HuH-7.5 (cell line): ENCODE results near the gene FCN2.

ENCODE experiments used
- DNase-seq: peaks from one replicate; pipeline ENCODE4 v3.0.0; 2011; ENCODE audit warnings: low spot score

Gene FCN2

DNA sequence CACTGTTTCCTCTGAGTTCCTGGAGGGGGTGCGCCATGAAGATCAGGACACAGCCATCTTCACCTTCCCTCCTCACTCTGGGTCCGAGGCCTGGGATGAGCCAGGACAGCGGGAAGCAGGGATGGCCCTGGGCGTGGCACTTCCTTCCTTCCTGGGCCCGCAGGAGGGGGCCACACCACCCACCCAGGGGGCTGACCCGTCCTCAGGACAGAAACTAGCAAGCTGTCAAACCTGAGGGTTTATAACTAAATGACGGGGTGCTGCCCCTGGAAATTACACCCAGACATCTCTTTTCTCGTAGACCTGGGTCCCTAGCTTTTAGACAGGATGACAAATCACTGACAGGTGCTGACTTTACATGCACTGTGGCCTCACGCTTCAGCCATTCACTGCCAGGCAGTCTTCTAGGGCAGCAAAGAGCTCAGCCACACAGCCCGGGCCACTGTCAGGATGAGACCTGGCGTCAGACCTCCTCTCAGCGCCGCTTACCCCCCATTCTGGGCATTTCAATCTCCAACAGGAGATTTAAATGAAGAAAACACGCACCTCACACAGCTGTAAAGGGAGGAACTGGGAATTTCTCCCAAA, 8.1 kb downstream of the FCN2 start:
- no peak for DNase-seq

DNA sequence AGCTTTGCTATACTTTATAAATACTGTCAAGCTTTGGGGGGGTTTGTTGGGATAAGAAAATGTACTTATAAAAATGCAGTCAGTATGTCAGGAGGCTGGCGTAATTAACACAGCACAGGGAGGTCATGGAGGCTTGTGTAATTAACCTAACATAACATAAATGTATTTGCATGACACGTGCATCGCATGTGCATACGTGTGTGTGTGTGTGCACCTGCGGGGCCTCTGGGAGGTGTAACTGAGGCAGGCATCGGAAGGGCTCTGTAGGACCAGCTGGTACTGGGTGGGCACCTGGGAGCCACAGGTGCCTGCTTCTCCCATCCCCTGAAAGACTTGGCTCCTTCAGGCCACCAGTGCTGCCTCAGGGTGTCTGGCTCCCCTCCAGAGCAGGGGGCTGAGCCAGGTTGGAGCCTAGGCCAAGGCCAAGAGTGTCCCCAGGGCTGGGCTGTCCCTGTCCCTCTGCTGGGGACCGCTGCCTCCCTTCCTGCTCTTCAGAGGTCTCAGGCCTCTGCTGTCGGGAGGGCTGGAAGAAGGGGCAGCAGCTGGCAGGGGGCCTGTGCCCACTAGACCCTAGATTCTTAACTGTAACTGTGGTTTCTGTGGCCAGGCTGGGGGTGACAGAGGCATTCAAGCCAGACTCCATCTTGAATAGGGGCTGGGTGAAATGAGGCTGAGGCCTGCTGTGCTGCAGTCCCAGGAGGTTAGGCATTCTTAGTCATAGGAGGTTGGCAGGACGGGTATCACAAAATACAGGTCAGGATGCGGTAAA, 9.0 kb downstream of the FCN2 start:
- no peak for DNase-seq

DNA sequence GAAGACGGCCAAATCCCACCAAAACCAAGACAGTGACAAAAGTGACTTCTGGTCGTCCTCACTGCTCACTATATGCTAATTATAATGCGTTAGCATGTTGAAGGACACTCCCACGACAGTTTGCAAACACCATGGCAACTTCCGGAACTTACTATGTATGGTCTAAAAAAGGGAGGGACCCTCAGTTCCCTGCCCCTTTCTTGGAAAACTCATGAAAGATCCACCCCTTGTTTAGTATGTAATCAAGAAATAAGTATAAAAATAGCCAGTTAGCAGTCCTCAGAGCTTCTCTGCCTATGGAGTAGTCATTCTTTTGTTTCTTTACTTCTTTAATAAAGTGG, 9.5 kb downstream of the FCN2 start:
- DNase-seq = no peak

DNA sequence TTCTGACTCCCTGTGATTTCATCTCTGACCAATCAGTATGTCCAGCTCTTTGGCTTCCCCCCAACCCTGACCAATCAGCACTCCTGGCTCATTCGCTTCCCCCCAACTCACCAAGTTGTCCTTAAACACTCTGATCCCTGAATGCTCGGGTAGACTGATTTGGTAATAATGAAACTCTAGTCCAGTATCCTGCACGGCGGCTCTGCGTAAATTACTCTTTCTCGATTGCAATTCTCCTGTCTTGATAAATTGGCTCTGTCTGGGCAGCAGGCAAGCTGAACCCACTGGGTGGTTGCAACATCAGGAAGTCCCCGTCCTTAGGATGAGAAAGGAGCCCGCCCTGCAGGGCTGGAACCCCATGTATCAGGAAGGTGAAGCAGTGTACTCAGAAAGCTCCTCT, 10.4 kb downstream of the FCN2 start:
- no peak for DNase-seq

DNA sequence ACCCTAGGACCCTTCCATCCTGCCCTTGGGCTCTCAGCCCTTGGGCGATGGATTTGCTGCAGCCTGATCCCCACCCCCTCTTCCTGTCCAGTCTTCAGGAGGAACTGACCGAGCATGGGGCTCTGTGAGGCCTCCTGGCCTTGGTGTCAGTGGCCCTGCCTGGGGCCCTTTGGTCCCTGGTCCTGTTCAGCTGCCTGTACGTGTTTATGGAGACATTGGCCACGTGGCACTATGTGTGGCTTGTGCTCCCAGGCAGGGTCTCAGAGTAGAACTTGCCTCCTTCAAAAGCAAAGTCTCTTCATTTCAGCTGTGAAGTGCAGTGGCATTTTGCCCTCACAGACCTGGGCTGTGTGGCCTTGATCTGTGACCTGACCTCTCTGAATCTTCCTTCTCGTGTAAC, 11.1 kb downstream of the FCN2 start:
- DNase-seq = no peak

DNA sequence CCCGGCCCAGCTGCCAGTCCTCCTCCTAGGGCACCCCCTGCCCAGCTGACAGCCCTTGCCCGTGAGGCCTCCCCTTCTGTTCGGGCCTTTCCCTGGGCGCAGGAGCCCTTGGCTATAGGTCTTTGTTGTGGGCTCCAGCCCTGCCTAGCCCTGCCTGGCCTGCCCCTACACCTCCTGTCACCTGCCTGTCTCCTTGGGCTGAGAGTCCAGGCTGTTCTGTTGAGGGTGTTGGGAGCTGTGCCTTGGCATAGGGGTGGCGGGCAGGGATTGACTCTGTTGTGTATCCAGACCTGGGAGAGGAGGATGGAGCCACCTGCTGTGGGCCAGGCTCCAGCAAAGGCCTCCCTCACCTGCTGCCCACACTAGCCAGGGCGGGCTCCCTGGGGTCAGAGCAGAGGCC, 11.6 kb downstream of the FCN2 start:
- DNase-seq = no peak

DNA sequence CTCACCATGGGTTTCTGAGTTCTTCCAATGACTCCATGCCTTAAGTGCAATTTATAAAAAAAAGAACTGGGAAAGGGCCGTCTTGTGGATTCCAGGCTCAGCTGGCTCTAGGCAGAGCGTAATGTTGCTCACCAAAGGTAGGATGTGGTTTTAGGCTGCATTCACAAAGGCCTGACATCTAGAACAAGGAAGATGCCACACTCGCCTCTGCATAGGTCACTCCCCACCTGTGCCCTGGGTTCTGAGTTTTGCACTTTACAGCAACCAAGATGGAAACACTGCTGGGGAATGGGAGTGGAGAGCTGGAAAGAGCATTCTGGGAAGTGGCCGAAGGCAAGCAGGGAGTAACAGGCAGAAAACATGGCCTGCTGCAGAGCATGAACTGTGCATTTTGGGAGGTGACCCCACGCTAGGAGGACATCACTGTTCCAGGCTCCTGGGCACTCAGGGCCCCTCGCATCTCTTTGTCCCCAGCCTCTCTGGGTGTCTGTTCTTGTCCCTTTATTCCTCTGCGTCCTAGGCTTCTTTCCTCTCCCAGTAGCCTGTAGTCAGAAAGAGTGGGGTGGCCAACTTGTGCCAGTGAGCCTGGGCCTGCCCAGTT, 12.3 kb downstream of the FCN2 start:
- no peak for DNase-seq

DNA sequence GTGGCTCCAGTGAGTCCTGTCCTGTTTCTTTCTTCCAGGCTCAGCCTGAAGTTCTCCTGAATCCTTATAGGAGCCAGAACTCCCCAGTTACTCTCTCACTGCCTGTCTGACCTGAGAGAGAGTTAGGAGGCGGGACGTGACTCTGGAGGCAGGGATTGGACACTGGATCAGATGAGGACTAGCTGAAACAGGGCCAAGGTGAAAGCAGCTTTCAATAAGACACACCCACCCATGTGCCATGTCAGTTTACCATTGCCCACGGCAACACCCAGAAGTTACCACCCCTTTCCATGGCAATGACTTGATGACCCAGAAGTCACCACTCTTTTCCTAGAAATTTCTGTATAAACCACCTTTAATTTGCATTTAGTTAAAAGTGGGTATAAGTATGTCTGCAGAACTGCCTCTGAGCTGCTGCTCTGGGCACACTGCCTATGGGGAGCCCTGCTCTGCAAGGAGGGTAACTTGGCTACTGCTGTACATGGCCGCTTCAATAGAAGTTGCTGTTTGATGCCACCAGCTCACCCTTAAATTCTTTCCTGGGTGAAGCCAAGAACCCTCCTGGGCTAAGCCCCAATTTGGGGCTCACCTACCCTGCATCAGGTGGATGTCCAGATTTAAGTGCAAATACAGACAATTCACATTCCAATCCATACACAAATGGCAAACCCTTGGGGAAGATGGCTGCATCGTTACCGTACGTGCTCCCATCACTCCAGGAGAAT, 13.7 kb downstream of the FCN2 start:
- DNase-seq = no peak

DNA sequence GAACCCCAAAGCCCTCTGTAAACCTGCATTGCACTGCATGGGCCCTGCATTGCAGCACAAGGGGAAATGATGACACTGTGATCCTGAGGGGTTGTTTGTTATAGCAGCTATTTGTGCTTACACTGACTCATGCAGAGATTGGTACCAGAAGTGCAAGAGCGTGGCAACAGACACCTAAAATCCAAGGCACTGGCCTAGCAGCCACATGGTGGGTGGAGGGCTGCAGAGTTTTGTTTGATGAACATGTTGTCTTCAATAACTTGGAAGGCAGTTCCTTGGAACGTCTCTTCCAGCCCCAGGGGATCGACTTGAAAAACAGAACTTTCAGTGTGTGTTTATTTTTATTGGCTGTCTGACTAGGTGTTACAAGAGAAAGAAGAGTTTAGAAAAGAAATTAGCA, 14.5 kb downstream of the FCN2 start:
- no peak for DNase-seq

DNA sequence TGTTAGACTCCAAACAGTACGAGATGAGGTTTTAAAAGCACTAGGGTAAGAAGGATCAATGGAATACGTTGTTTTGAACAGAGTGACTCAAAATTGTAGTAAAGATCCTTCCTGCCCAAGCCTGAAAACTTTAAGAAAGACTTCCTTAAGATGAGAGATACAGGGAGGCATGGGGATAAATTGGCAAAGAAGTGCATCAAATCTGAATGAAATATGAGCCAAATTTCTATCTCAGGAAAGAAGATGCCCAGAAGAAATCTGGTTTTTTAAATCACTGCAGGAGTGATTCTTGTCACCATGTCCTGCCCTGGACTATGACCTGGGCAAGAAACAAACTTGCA, 14.9 kb downstream of the FCN2 start:
- no peak for DNase-seq

DNA sequence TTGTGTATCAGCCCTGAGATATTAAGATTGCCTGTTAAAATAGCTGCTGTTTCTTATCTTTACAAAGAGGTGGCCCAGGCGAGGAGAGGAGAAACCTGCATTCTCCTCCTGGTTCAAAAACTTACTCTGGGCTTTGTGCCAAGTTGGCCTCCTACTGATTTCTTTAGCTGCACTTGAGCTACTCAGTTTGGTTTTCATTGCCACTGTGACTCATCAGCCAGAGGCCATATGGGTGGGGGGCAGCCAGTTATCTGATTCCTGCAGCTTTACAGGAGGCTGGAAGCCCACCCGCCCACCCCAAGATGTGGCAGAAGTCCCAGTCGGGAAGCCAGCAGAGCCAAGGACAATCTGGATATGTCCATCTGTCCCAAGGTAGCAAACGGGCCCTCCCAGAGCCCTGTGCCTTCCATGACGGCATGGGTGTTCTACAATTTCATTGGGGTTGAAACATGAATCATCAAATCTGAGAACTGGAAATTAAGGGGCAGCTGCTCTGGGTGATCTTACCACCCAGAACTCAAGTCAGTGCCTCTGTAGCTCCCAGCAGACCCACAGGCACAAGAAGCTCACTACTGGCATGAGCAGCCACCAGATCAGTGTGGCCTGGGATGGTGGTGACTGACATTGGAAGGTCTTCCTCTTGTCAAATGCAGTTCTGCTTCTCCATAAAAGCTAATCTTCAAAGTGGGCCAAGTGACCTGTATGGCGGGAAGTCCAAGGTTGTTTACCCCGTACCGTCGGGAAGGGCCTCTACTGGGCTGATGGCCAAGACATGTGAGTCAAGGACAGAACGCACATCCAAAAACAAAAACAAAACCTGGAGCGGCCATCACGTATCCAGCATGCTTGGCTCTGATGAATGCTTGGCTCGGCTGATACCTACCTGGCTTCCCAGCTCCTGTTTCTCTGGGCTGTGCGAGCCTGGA, 15.6 kb downstream of the FCN2 start:
- no peak for DNase-seq

DNA sequence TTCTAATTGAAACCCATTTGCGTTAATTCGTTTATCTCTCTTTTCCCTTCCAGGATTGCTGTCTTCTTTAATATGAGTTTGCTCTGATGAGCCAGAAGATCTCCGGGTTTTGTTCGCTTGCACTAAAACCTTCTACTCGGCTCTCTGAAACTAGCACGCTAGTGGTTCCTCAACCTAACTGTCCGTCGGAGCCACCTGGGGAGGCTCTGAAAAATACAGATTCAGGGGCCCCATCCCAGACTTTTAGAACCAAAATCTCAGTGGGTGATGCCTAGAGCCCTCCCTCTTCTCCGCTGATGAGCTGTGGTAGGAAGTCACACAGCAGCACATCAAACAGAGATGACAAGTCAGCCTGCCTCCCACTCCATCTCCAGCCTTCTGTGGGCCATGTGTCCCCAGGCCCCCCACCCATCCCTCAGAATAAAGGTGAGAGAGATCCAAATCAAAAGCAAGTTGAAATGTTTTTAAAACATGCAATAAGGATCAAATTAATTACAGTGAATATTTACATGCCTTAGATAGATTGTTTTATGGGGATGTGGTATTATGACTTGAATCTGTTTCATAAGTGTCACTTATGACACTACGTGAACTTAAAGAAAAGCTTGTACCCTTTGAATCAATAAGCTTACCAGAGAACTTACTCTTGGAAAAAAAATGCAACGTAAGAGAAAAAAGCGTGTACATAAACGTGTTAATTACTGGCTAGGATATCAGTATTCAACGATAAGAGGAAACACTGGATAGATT, 16.4 kb downstream of the FCN2 start:
- no peak for DNase-seq

DNA sequence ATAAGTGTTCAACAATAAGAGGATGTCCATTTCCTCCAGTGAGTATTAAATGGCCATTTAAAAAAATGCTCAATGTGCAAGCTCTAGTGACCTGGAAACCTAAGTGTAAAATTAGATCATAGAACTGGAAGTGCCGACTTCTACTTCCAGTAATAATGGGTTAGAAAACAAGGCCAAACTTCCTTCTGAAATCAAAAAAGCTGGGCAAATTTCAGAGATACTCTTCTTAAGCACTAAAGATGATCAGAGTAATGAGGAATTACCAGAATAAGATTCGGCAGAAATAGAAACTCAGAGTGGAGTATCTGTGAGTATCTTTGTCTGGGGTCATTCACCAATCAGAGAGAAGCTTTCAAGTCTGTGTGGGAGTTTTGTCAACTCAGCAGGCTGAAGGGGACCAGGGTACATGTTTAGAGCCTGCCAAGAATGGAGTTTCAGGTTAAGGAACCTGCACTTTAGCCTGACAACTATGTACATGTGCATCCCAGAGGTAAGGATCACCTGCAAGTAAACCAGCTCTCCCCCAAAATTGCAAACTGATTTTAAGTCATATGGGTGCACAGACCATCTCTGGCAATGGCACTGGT, 17.1 kb downstream of the FCN2 start:
- no peak for DNase-seq

DNA sequence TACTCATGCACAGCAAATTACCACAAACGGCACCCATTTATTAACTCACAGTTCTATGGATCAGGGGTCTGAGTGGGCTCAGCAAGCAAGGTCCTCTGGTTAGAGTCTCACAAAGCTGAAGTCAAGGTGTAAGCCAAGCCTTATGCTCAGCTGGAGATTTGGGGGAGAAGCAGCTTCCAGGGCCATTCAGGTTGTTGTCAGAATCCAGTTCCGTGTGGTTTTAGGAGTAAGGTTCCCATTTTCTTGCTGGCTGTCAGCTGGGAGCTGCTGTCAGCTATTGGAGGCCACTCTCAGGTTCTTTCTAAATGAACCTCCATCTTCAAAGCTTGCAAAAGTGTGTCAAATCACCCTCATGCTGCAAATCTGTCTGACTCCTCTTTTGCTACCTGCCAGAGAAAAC, 17.7 kb downstream of the FCN2 start:
- DNase-seq = no peak

DNA sequence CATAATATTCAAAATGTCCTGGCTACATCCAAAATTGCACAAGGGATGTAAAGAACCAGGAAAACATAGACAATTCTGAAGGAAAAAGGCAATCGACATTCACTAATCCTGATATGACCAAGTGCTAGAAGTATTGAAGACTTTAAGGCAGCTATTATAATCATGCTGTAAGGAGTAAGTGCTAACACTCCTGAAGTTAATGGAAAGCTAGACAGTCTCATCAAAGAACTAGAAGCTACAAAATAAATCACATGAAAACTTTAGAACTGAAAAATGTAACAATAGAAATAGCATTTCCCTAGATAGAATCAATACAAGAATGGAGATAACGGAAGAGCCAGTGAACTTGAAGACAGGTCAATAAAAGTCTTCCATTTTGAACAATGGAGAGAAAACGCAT, 18.6 kb downstream of the FCN2 start:
- DNase-seq = no peak

DNA sequence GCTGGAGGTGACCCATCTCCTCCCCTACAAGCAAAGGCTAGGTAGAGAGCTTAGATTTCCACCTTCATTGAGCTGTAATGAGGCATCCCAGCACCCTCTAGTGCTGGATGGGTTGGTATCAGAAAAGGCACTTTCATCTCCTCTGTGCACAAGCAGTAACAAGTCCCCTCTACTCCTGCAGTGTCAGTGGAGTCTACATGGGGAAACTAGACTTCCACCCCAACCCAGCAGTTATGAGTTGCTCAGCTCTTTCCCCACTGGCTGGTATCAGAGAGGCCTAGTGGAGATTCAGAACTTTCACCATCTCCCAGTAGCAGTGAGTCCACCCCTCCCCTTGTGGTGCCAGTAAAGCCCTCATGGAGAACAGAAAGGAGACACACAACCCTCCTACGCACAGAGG, 19.2 kb downstream of the FCN2 start:
- DNase-seq = no peak

DNA sequence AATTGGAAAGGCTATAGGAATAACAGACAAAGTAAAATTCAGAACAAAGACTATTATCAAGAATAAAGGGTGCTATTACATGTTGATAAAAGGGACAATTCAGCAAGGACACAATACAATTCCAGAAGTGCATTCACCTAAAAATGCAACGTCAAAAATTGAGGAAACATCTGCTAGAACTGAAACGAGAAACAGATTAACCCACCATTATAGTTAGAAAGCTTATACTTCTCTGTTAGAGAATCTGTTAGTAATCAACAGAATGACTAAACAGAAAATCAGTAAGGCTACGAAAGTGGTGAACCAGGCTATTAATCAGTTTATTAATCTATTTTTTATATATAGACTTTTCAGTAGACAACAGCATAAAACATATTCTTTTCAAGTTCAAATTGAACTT, 22.3 kb downstream of the FCN2 start:
- no peak for DNase-seq

DNA sequence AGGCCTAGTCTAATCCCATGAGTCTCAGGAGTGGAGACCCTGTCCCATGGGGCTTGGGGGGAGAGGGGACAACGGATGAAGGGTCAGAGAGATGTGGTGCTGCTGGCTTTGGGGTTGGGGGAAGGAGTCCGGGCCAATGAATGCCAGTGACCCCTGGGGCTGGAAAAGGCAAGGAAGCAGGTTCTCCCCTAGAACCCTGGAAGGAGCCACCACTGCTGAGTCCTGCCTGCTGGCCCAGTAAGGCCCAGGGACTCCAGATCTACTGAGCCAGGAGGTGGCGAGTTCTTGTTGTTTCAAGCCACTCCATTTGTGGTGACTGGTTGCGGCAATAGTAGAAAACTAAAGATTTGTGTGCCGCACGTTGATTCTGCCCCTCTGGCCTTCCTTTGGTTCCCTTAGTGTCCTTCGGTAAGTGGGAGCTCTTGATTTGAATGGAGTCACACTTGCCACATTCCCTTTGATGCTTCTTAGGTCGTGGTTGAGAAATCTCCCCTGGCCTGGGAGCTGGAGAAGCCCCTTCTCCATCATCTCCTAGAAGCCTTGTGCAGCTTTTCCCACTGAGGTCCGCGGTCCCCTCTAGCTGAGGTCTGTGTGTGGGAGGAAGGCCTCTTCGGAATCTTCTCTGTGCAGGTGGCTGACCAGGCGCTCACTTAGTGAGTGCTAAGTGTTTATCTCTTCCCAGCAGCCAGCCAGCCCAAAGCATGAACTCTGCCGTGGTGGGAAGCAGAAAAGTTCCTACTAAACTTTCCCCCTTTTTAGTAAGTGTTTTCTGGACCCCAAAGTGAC, 28.1 kb downstream of the FCN2 start:
- DNase-seq = no peak

DNA sequence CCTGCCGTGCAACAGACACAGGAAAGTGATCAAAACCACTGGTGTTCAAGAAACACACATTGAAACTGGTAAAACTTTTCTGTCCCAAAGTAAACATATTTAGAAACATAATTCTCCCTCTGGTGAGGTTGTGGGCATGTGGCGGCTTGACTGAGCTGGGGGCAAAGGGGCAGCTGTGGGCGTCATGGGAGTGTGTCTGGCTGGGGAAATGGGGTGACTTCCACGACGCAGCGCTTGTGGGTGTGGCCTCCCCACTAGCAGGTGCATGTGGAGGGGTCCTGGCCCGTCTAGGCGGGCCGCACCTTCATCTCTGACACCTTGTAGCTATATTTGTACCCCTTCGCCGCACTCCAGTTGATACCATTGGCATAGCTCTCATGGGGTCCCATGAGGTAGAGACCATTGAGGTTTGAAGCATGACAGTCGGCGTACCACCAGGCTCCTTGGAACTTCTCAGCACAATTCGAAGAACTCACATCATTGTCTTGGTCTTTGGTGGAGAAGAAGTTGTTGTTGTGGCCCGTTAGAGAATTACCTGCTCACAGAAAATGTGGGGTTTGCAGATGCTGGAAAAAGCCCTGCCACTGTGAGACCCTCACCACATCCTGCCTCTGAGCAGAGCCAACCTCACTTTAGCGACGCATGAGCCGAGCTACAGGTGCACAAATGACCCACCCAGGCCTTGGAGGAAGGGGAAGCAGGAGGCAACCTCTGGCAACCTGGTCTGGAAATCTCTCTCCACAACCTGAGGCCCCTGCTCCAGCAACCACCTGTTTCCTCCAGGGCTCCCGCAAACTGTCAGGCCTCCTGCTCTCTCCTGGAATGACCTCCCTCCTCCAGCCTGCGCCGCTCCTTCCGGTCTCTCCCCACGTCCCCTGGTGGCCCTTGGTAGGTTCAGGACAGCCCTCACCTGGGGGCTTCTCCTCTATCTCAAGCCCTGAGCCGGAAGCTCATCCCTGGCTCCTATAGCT, 29.2 kb downstream of the FCN2 start:
- no peak for DNase-seq
